HepG2 (cell line): ENCODE data around the gene RBCK1. TPM values are rescaled to one million over a fixed set of nuclear protein-coding genes. Genes with fewer than 3 reads are reported as not detected.
A peak's percentile ranks its signal among the peaks of the same experiment; 100 is the strongest.

Experiments used
- ARHGAP35 ChIP-seq: sonication (generic); formaldehyde crosslinking; IDR thresholded peaks from 2 replicates; pipeline ENCODE4 v1.9.0; 2022; ENCODE audit warnings: mild to moderate bottlenecking, inconsistent platforms, moderate library complexity, missing genetic modification reagents, borderline replicate concordance
- CCAR2 ChIP-seq: fragments of 200-400 bp; formaldehyde crosslinking; optimal IDR thresholded peaks from 2 replicates; pipeline ENCODE3; 2018; ENCODE audit warnings: low read depth, mild to moderate bottlenecking, low read length, moderate library complexity
- CHD2 ChIP-seq: IDR thresholded peaks from 2 replicates; pipeline ENCODE4 v1.6.1; 2011; ENCODE audit warnings: low read depth, low read length, improper control_type of control experiment
- FOXA3 ChIP-seq: IDR thresholded peaks from 2 replicates; pipeline ENCODE4 v1.6.1; 2016; ENCODE audit warnings: missing genetic modification reagents, missing compliant biosample characterization
- GABPA ChIP-seq, 2 experiments: IDR thresholded peaks; 2 replicates each; pipeline ENCODE4 v1.6.1; 2011 to 2016; ENCODE audit warnings: low read depth in 2 of 2, low read length in 1 of 2, missing biosample characterization in 1 of 2, missing genetic modification characterization in 1 of 2
- ONECUT2 ChIP-seq: sonication (generic); formaldehyde crosslinking; IDR thresholded peaks from 2 replicates; pipeline ENCODE4 v1.4.0; 2020; ENCODE audit warnings: missing genetic modification reagents
- THAP11 ChIP-seq: IDR thresholded peaks from 2 replicates; pipeline ENCODE4 v1.6.1; 2016; ENCODE audit warnings: missing biosample characterization, missing genetic modification reagents
- U2AF1 ChIP-seq: fragments of 200-400 bp; formaldehyde crosslinking; optimal IDR thresholded peaks from 2 replicates; pipeline ENCODE3; 2017; ENCODE audit warnings: mild to moderate bottlenecking, low read depth, low read length
- WIZ ChIP-seq: sonication (generic); formaldehyde crosslinking; IDR thresholded peaks from 2 replicates; pipeline ENCODE4 v1.5.1; 2020; ENCODE audit warnings: mild to moderate bottlenecking, missing genetic modification reagents
- ZBTB25 ChIP-seq: IDR thresholded peaks from 2 replicates; pipeline ENCODE4 v1.6.1; 2018; ENCODE audit warnings: missing genetic modification reagents
- ZKSCAN8 ChIP-seq: IDR thresholded peaks from 2 replicates; pipeline ENCODE4 v1.6.1; 2016; ENCODE audit warnings: borderline replicate concordance, missing genetic modification reagents, missing compliant biosample characterization
- ZNF3 ChIP-seq: IDR thresholded peaks from 2 replicates; pipeline ENCODE4 v1.7.0; 2017; ENCODE audit warnings: inconsistent platforms
- ZNF333 ChIP-seq: sonication (generic); formaldehyde crosslinking; IDR thresholded peaks from 2 replicates; pipeline ENCODE4 v1.4.0; 2020; ENCODE audit warnings: mild to moderate bottlenecking, missing genetic modification reagents, borderline replicate concordance
- ZNF468 ChIP-seq: sonication (generic); formaldehyde crosslinking; IDR thresholded peaks from 2 replicates; pipeline ENCODE4 v1.8.0; 2022; ENCODE audit warnings: mild to moderate bottlenecking, moderate library complexity, missing genetic modification reagents
- ZNF605 ChIP-seq: sonication (generic); formaldehyde crosslinking; IDR thresholded peaks from 2 replicates; pipeline ENCODE4 v1.8.0; 2022; ENCODE audit warnings: mild to moderate bottlenecking, missing genetic modification reagents
- polyA plus RNA-seq, 8 experiments: library from polyadenylated mRNA; depleted of rRNA in 3 of 8; stranded (reverse) in 7 of 8; unstranded in 1 of 8; fragments of >200 nt; fragmentation: Illumina TruSeq in 4 of 8; extraction: Trizol in 4 of 8; gene quantifications; 2 replicates each; pipeline versions ENCODE4 v1.2.1 to v1.2.3, GENCODE V29; 2011 to 2016; ENCODE audit warnings: low read depth in 4 of 8, missing spikeins in 1 of 8, mixed read lengths in 1 of 8; ENCODE audit not compliant: insufficient read depth in 1 of 8
- total RNA-seq, 5 experiments: library from RNA; depleted of rRNA; stranded (reverse); fragments of >200 nt; fragmentation: Illumina TruSeq; extraction: Trizol; gene quantifications; 2 replicates each; pipeline ENCODE4 v1.2.3, GENCODE V29; 2016; ENCODE audit warnings: low read depth in 1 of 5
- TF ChIP-seq, protein P1 (sequence below): sonication (generic); formaldehyde crosslinking; IDR thresholded peaks from 2 replicates; pipeline ENCODE4 v1.4.0; 2020; ENCODE audit warnings: mild to moderate bottlenecking, missing genetic modification reagents
- TF ChIP-seq, protein P2 (sequence below): sonication (generic); formaldehyde crosslinking; IDR thresholded peaks from 2 replicates; pipeline ENCODE4 v1.4.0; 2020; ENCODE audit warnings: mild to moderate bottlenecking, missing genetic modification reagents, borderline replicate concordance
- TF ChIP-seq, protein P3 (sequence below): sonication (generic); formaldehyde crosslinking; IDR thresholded peaks from 2 replicates; pipeline ENCODE4 v1.4.0; 2020; ENCODE audit warnings: missing genetic modification reagents, borderline replicate concordance
- TF ChIP-seq, protein P4 (sequence below): sonication (generic); formaldehyde crosslinking; IDR thresholded peaks from 2 replicates; pipeline ENCODE4 v1.5.0; 2020; ENCODE audit warnings: missing genetic modification reagents, mild to moderate bottlenecking, borderline replicate concordance

Gene RBCK1
- total and polyA plus RNA-seq, 2 of the 13 experiments (the other 11 are each of a cell fraction or from before 2014, with no cell fraction given), result 149 to 215 TPM

GRCh38 chr20:461254-462198, 53.4 kb downstream of the RBCK1 start (continued):
- TF ChIP-seq ZNF333 (0 out of 2 replicates have a peak, but pooled peaks have one; percentile 36), ZBTB25 (CRISPR knock-in tag) (no peak), ZNF605 (CRISPR knock-in tag) (peak; percentile 67), ZNF3 (no peak; the same call in 1 of the 2 replicates), ZKSCAN8 (no peak), FOXA3 (no peak), THAP11 (no peak; the same call in 1 of the 2 replicates), GABPA (IDR thresholded peaks at IDR 0.05; ENCODE audit: low read depth, low read length) (no peak), GABPA (CRISPR knock-in tag; IDR thresholded peaks at IDR 0.05; ENCODE audit: low read depth) (no peak), CCAR2 (no peak), CHD2 (no peak), ARHGAP35 (CRISPR knock-in tag) (no peak), ZNF468 (CRISPR knock-in tag) (0 out of 2 replicates have a peak, but pooled peaks have one; percentile 42), WIZ (CRISPR knock-in tag) (no peak), U2AF1 (peak; percentile 74), ONECUT2 (0 out of 2 replicates have a peak, but pooled peaks have one; percentile 31)
- TF ChIP-seq, protein P1, sequence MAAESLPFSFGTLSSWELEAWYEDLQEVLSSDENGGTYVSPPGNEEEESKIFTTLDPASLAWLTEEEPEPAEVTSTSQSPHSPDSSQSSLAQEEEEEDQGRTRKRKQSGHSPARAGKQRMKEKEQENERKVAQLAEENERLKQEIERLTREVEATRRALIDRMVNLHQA (CRISPR knock-in tag), result no peak
- TF ChIP-seq, protein P2, sequence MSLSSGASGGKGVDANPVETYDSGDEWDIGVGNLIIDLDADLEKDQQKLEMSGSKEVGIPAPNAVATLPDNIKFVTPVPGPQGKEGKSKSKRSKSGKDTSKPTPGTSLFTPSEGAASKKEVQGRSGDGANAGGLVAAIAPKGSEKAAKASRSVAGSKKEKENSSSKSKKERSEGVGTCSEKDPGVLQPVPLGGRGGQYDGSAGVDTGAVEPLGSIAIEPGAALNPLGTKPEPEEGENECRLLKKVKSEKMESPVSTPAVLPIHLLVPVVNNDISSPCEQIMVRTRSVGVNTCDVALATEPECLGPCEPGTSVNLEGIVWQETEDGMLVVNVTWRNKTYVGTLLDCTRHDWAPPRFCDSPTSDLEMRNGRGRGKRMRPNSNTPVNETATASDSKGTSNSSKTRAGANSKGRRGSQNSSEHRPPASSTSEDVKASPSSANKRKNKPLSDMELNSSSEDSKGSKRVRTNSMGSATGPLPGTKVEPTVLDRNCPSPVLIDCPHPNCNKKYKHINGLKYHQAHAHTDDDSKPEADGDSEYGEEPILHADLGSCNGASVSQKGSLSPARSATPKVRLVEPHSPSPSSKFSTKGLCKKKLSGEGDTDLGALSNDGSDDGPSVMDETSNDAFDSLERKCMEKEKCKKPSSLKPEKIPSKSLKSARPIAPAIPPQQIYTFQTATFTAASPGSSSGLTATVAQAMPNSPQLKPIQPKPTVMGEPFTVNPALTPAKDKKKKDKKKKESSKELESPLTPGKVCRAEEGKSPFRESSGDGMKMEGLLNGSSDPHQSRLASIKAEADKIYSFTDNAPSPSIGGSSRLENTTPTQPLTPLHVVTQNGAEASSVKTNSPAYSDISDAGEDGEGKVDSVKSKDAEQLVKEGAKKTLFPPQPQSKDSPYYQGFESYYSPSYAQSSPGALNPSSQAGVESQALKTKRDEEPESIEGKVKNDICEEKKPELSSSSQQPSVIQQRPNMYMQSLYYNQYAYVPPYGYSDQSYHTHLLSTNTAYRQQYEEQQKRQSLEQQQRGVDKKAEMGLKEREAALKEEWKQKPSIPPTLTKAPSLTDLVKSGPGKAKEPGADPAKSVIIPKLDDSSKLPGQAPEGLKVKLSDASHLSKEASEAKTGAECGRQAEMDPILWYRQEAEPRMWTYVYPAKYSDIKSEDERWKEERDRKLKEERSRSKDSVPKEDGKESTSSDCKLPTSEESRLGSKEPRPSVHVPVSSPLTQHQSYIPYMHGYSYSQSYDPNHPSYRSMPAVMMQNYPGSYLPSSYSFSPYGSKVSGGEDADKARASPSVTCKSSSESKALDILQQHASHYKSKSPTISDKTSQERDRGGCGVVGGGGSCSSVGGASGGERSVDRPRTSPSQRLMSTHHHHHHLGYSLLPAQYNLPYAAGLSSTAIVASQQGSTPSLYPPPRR (CRISPR knock-in tag), result no peak
- TF ChIP-seq, protein P3, sequence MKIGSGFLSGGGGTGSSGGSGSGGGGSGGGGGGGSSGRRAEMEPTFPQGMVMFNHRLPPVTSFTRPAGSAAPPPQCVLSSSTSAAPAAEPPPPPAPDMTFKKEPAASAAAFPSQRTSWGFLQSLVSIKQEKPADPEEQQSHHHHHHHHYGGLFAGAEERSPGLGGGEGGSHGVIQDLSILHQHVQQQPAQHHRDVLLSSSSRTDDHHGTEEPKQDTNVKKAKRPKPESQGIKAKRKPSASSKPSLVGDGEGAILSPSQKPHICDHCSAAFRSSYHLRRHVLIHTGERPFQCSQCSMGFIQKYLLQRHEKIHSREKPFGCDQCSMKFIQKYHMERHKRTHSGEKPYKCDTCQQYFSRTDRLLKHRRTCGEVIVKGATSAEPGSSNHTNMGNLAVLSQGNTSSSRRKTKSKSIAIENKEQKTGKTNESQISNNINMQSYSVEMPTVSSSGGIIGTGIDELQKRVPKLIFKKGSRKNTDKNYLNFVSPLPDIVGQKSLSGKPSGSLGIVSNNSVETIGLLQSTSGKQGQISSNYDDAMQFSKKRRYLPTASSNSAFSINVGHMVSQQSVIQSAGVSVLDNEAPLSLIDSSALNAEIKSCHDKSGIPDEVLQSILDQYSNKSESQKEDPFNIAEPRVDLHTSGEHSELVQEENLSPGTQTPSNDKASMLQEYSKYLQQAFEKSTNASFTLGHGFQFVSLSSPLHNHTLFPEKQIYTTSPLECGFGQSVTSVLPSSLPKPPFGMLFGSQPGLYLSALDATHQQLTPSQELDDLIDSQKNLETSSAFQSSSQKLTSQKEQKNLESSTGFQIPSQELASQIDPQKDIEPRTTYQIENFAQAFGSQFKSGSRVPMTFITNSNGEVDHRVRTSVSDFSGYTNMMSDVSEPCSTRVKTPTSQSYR (CRISPR knock-in tag), result no peak
- TF ChIP-seq, protein P4, sequence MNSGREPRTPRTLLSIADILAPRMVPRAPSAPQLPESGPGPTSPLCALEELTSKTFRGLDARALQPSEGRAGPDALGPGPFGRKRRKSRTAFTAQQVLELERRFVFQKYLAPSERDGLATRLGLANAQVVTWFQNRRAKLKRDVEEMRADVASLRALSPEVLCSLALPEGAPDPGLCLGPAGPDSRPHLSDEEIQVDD (CRISPR knock-in tag), result no peak
